Fibroblast of gingiva (primary cell): Measurements from ENCODE around the gene NME8.

ENCODE experiments used
- DNase-seq: peaks from one replicate; pipeline ENCODE4 v3.0.0-alpha.2; 2011; ENCODE audit warnings: low read depth

NME8 gene

GRCh38 chr7:37901236-37901827 is 52.9 kb downstream of the NME8 start:
- peak; percentile 27 for DNase-seq

- peak; percentile 7 for DNase-seq
Measured at GRCh38 chr7:37901890-37902524, 53.6 kb downstream of the NME8 start.

GRCh38 chr7:37908221-37908788 is 59.9 kb downstream of the NME8 start:
- DNase-seq, result peak; percentile 72

- no peak for DNase-seq
Measured at GRCh38 chr7:37912756-37913155, 64.4 kb downstream of the NME8 start.

GRCh38 chr7:37915438-37915837 is 67.0 kb downstream of the NME8 start:
- DNase-seq, result no peak

- peak; percentile 2 for DNase-seq
Measured at GRCh38 chr7:37916017-37916672, 67.7 kb downstream of the NME8 start.

- peak; percentile 38 for DNase-seq
Measured at GRCh38 chr7:37916673-37917660, 68.6 kb downstream of the NME8 start, which contains the start of gene SFRP4. Gene SFRP4, minus strand, starts transcription at chr7:37916817. Its CDS starts 280 bp downstream, at chr7:37916537.

GRCh38 chr7:37918526-37918925 is 70.1 kb downstream of the NME8 start:
- DNase-seq, result no peak

GRCh38 chr7:37920305-37920848 is 72.0 kb downstream of the NME8 start, which contains the start of gene EPDR1:
Gene EPDR1, plus strand, starts transcription at chr7:37920640. Its CDS starts 300 bp downstream, at chr7:37920940.
- peak; percentile 44 for DNase-seq

- peak; percentile 8 for DNase-seq
Measured at GRCh38 chr7:37920849-37921805, 72.7 kb downstream of the NME8 start.

- DNase-seq, result no peak
Measured at GRCh38 chr7:37921876-37922275, 73.5 kb downstream of the NME8 start.

GRCh38 chr7:37923996-37924395 is 75.6 kb downstream of the NME8 start:
- no peak for DNase-seq

- DNase-seq, result no peak
Measured at GRCh38 chr7:37924491-37925041, 76.2 kb downstream of the NME8 start.

- no peak for DNase-seq
Measured at GRCh38 chr7:37925620-37926019, 77.2 kb downstream of the NME8 start.

- peak; percentile 45 for DNase-seq
Measured at GRCh38 chr7:37927773-37928444, 79.5 kb downstream of the NME8 start.

GRCh38 chr7:37928878-37929277 is 80.5 kb downstream of the NME8 start:
- DNase-seq, result no peak

- peak; percentile 41 for DNase-seq
Measured at GRCh38 chr7:37930226-37930948, 82.0 kb downstream of the NME8 start.

- DNase-seq, result no peak
Measured at GRCh38 chr7:37932543-37932942, 84.1 kb downstream of the NME8 start.
